Fibroblast of skin of right quadriceps (primary cell): ENCODE data around the gene DDTL.

ENCODE experiments used
- DNase-seq: peaks from one replicate; pipeline ENCODE4 v3.0.0-alpha.2; 2013

The DDTL gene

DNA sequence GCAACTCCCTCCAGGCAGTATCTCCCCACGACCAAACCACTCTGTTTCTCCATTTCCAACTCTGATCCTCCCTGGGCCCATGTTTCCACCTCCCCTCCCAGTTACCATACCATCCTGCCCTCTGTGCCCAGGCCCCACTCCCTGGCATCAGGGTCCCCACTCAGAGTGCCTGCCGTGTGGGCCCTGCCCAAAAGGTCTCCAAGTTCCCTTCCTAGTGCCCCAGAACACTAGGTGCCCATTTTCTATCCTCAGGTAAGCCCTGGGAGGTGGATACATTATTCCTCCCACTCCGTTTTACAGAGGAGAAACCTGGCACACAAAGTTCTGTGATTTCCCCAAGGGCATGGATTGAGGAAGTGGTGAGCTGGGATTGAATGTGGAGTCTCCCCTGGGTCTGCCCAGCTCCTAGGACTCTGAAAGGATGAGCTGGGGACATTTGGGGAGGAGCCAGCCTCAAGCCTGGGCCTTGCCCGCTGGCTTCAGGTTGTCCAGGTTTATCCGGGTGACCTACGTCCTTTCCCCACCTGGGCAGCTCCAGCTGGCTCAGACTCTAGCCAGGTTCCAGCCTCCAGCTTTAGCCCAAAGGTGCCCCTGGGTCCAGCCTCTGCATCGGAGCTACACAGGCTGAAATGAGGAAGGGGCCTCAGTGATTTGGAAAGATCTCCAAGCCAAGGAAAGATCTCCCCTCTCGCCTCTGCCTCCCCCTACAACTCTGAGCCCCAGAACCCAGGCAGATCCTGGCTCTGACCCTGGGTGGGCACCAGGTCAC is 40.7 kb downstream of the DDTL start:
- DNase-seq, result no peak

DNA sequence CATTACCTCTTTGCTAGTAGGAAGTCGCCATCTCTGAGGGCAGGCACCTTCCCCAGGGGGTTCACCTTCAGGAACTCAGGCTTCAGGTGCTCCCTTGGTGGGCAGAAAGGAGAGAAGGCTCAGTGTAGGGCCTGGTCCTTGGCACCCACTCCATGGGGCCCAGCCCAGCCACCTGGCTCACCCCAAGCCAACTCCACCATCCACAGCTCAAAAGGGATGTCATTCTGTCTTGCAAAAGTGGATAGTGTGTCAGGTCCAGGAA is 41.3 kb downstream of the DDTL start:
- no peak for DNase-seq

DNA sequence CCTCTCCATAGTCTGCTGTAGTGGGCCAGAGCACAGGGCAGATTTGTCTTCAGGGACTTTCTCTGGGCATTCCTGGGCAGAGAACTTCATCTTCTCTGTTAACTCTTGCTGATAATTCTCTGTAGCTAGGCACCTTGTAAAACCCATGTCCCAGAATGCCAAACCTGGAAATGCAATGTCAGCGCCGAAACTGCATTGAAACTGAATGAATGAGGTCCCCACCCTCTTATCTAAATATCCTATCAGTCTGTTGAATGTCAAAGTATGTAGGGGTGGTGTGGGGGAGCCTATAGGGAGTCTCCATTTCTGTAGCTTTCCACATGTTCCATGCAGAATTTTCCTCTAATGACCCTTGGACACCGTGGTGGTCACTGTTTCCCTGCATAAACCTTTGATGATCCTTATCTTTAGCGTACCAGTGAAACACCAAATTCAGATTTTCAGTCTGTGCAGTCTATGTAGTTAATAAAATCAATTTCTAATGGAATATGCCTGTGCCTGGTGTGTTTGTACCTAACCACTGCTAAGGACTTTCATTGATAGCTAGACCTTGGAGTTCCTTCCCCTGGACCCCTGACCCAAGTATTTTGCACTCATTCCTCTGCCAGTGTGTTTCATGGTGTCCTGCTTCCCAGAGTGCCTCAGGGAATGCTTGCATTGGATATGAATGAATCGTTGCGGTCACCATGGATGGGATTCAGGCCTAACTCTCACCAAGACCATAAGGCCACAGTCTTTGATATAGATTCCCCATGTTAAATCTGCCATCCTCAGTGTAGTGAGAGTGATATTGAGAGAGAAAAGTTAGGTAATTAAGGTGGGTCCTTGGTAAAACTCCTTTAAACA is 41.9 kb downstream of the DDTL start:
- no peak for DNase-seq

DNA sequence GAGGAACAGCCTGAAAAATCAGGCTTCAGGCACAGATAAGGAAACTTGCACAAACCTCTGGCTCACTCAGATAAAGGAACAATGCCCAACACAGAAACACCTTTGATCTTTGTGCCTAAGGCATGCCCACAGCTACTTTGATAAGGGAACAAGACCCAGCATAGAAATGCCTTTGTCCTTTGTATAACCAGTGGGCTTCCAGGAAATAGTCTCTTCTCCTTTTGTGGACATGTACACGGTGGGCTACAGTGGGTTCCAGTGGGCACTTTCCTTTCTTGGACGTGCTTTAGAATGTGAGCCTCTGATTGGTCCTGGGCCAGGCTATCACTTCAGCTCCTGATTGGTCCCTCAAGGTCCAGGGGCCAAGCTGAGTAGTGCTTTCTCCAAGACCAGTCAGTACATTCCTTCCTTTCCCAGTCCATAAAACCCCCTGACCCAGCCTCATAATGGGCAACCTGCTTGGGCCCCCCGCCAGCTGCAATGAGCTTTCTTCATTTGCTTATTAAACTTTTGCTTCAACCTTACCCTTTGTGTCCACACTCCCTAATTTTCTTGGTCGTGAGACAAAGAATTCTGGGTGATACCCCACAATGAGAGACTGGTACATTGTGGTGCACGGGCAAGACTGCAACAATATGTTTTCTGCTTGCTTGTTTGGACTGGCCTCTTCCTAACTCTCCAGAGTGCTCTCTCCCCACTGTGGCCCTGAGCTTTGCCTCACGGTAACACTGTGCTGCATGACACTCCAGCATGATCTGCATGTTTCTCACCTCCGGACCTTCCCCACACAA is 42.7 kb downstream of the DDTL start:
- DNase-seq, result no peak

DNA sequence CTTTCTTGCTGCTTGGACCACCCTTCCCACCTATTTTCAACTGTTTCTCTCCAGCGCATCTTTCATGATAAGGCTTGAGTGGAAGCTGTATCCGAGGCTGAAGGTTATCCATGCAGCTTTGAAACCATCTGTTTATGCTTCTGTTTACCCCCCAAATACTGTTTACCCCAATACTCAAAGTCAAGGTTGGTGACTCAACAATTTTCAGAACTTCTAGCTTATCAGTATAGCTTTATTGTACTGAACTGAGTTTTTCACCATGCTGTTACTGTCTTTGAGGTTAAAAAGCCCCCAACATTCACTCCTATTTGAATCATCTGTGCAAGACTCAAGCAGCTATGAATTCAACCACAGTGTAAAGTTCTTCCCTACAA is 43.3 kb downstream of the DDTL start:
- DNase-seq, result no peak

DNA sequence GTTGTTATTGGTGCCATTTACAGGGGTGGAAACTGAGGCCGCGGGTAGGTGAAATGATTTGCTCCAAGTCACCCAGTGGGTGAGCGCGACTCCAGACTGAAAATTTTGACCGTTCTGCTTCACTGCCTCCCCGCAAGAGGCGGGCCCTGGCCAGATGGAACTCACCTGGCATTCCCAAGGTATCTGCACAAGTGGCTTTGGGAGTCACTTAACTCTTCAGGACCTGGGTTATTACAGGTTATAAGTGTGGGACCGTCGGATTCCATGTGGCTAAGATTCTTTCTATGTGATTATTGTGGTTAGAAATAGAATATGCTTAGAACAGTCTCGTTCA is 45.0 kb downstream of the DDTL start:
- no peak for DNase-seq

DNA sequence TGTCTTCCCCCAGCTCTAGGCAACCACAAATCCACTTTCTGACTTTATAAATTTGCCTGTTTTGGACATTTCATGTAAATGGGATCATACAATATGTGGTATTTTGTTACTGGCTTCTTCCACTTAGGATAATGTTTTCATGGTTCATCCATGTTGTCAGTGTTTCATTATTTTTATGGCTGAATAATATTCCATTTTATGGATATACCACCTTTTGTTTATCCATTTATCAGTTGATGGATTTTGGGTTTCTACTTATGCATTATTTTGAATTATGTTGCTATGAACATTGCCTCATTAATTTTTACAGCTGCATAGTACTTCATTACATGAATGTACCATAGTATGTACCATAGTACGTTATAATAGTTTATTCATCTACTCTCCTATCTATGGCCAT is 49.5 kb downstream of the DDTL start:
- DNase-seq, result no peak

DNA sequence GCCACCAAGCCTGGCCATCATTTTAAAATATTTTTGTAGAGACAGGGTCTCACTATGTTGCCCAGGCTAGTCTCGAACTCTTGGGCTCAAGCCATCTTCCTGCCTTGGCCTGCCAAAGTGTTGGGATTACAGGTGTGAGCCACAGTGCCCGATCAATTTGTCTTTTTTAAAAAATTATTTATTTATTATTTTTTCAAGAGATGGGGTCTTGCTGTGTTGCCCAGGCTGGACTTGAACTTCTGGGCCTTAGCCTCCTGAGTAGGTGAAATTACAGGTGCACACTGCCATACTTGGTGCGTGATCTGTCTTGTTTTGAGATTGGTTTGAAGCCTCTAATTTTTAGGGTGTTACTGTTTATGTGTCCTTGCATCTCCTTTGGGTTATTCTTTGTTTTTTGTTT is 54.6 kb downstream of the DDTL start:
- no peak for DNase-seq
